ENCODE results near the gene SCMH1.

The SCMH1 gene

DNA sequence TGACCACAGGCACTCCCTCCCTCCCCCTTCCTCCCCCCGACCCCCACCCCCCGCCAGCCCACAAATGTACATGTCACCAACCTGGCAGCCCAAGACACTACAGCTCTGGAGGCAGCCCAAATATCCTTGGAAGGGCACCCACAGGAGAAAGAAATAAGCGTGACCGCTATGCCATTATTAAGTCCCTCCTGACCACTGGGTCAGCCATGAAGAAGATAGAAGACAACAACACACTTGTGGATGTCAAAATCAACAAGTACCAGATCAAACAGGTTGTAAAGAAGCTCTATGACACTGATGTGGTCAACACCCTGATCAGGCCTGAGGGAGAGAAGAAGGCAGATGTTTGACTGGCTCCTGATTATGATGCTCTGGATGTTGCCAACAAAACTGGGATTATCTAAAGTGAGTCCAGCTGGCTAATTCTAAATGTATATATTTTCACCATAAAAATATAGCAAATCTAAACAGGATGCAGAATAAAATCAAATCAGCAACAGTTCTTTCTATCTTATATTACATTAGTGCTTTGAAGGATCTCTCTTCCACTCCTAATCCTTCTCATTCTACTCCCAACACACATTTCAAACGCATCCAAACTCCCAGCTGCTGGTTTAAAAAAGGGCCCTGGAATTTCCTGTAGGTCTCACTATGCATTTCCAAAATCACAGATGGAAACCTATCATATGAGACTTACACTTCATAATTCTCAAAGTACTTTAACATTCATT, 143.2 kb downstream of the SCMH1 start:
- DNase-seq (ENCODE audit: low read depth, low spot score), result no peak

DNA sequence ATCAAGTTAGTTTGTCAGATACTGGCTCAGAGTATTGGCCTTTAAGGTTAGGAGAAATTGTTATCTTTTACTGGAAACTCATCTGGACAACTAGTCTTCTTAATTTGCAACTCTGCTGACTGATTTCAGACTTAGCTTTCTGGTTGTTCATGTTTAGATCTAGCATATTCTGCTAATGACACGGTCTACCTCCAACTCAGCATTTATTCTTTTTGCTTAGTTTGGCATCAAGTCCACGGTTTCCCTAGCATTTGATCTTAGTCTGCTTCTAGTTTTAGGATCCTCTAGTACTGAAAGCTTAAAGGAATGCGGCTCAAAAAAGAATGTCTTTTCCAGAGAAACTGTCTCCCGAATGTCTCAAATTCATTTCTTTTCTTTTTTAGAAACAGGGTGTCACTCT, 145.0 kb downstream of the SCMH1 start:
- DNase-seq (ENCODE audit: low read depth, low spot score), result no peak

DNA sequence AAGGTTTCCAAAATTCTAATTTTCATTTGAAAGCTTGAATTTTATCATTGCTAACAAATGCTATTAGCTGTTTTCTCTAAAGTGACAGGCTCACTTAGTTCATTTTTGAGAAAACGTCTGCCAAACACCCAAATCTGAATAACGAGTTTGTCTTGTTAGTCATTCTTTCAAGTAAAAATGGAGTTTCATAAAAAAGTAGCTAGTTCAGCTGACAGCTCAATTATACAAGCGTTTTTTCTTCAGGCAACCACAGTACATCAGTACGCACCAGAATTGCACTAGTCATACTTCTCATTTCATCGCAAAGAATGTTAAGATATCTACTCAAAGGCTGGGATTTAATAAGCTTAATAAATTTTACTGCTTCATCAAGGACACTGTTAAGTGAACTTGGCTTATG, 148.3 kb downstream of the SCMH1 start:
- no peak for DNase-seq (ENCODE audit: low read depth, low spot score)

DNA sequence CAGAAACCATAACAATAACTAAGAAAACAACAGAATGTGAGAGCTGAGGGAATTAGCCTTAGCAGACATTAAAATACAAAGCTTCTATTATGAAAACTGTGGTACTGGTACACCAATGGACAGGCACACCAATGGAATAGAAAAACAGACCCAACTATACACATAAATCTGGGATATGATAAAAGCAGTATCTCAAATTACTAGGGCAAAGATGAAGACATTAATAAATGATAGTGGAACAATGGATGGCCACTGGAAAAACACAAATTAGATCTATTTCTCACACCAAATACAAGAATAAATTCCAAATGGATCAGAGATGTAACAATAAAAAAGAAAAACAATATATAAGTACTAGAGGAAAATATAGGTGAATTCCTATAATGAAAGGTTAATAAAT, 155.2 kb downstream of the SCMH1 start:
- no peak for DNase-seq (ENCODE audit: low read depth, low spot score)

DNA sequence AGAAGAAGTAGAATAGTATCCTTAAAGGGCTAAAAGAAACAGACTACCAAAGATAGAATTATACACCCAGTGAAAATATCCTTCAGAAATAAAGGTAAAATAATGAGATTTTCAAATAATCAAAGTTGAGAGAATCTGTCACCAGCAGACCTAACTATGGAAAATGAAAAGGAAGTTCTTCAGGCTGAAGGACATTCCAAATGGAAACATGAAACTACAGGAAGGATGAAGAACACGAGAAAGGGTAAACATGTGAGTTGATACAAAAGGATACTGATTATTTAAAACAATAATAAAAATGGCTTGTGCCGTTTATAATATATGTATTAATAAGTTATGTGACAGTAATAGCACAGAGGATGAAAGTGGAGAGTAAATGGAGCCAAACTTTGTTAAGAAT, 163.5 kb downstream of the SCMH1 start:
- no peak for DNase-seq (ENCODE audit: low read depth, low spot score)

DNA sequence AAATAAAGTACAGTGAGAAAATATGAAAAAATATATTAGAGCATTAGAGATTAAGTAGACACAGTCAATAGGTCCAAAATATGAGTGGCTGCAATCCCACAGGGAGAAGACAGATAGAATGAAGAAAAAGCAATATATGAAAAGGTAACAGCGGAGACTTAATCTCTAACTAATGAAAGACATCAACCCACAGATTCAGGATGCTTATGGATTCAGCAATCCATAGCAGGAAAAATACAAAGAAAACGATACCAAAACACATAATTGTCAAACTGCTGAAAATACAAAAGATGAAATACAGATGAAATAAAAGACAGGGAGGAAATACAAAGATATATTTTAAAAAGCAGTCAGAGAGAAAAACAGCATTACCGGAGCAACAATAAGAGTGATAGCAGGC, 163.9 kb downstream of the SCMH1 start:
- no peak for DNase-seq (ENCODE audit: low read depth, low spot score)

DNA sequence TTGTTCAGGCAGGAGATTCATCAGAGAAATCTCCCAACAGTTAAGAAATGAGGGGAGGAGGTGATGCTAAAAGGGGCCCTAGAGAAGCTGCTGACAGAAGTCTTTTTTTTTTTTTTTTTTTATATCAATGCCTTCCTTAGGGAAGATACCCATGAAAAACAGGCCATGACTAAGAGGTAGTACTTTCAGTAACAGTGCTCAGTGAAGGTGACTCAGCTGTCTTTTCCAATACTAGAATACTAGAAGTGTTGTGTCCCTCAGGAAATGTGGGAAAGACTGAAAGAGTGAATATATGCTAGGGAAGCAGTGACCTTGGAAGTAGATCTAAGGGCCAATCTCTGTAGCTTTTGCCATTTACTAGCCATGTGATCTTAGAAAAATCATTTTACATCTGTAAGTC, 168.1 kb downstream of the SCMH1 start:
- DNase-seq (ENCODE audit: low read depth, low spot score), result no peak

DNA sequence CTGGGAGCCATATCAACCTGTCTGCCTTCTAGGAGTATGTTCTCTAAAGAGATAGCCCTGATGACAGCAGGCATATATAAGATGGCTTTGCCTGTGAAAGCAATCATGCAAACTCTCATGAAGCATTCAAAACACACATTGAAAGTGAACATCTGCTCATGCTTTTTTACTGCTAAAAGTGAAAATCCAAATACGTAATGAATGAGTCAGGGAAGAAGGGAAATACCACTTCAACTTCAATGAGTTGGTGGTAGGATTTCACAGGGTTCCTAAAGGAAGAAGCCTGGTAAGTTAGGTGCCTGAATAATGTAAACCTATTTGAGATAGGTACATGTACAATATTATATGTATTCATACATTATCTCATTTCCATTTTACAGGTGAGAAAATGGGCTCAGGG, 170.1 kb downstream of the SCMH1 start:
- DNase-seq (ENCODE audit: low read depth, low spot score), result no peak

DNA sequence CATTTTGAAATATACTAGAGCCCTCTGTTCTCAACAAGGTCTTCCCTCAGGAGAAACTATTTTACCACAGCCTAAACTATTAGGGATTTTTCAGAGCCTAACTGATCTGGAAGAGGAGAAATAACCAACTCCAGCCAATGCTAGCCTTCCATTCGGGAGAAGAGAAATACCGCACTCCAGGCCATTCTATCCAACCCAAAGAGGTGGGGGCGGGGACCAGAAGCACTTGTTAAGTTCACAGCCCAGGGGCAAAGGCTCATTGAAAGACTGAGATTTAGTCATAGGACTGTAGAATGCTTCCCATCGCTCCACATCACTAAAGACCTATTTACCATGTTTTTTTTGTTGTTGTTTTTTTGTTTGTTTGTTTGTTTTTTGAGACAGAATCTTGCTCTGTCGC, 185.2 kb downstream of the SCMH1 start:
- DNase-seq (ENCODE audit: low read depth, low spot score), result no peak

DNA sequence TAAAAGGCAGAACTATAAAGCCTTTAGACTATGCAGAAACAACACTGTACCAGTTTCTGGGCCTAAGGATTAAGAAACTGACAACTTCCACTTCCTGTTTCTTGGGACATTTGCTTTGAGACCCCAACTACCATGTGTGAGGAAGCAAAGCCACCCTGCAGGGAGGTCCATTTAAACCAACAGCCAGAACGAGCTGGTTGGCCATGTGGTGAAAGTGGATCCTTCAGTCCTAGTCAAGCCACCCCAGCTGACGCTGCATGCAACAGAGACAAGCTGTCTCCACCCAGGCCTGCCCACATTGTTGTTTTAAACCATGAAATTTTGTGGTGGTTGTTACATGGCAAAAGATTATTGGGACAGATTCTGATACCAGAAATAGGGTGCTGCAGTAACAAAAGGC, 188.8 kb downstream of the SCMH1 start:
- no peak for DNase-seq (ENCODE audit: low read depth, low spot score)

DNA sequence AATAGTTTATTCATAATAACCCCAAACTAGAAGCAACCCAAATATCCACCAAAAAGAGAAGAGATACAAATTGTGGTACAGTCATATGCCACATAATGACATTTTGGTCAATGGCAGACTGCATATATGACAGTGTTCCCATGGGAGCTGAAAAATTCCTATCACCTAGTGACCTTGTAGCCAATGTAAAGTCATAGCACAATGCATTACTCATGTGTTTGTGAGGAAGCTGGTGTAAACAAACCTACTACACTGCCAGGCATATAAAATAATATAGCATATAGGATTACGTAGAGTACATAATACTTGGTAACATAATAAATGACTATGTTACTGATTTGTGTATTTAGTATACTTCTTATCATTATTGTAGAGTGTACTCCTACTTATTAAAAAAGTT, 191.1 kb downstream of the SCMH1 start:
- DNase-seq (ENCODE audit: low read depth, low spot score), result no peak

DNA sequence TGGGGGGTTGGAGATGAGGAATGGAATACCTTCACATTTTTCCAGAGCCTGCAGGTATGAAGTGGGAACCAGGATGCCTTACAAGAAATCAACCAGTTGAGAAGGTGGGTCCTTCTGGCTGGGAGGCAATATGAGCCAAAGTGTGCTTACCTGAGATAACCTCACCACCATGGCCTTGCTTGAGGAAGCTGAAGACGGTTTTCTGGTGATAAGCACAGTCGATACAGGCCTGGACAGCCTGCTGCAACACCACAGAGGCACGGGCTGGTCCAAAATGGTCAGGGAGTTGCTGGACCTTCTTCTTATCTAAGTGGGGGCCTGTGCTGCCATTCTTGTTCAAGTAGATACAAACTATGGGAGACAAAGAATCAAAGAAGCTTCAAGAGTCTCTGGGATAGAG, 193.6 kb downstream of the SCMH1 start:
- DNase-seq (ENCODE audit: low read depth, low spot score), result no peak

DNA sequence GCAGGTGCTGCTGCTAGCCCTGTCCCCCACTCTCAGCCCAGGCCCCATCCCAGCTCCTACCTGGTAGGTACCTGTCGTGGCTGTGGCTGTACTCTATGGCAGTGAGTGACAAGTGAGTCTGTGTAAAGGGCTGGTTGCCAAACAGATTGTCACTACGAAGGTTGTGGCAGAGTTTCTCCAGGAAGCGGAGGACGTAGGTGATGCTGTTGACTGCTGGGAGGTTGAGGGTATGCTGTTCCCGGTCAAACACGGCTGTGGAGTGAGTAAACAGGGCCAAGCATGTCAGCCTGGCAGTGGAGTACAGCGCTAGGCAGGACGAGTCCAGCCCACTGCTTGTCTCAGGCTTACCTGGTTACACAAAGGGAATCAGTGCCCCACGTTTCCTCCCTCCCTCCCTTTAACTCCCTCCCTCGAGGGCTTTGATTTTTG, 195.7 kb downstream of the SCMH1 start:
- no peak for DNase-seq (ENCODE audit: low read depth, low spot score)

DNA sequence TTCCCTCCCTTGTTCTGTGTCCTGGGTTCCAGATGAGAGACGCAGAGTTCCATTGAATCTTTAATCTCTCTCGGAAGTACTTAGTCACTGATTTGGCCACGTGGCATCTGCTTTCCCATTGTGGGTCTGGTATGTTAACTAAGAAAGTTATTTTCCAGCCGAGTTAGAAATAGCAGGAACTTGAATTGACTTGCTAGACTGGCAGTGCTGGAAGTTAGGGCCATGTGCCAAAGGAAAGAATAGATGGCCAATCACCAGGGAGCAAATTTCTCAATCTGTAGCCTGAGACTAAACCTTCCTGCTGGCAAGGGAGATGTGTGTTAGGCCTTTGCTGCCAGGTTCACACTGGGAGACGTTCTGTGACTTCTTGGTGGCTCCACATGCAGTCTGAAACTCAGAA, 196.4 kb downstream of the SCMH1 start:
- peak; percentile 21 for DNase-seq (ENCODE audit: low read depth, low spot score)

DNA sequence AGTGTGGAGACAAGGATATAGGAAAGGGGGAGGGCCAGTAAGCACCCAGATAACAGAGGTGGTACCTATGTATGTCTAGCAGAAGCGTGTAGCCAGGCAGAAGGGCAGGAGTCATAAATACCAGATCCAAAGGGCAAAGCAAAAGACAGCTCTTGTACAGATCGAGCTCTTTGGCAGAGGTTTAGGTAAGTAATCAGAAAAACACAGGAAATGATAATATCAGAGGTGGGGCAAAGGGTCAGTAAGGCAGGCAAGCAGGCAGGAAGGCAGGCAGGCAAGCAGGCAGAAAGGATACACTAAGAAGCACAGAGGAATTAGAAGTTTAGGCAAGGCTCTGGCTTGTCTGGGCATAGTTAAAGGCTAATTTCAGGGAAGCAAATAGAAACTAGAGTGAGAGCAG, 197.9 kb downstream of the SCMH1 start:
- no peak for DNase-seq (ENCODE audit: low read depth, low spot score)

DNA sequence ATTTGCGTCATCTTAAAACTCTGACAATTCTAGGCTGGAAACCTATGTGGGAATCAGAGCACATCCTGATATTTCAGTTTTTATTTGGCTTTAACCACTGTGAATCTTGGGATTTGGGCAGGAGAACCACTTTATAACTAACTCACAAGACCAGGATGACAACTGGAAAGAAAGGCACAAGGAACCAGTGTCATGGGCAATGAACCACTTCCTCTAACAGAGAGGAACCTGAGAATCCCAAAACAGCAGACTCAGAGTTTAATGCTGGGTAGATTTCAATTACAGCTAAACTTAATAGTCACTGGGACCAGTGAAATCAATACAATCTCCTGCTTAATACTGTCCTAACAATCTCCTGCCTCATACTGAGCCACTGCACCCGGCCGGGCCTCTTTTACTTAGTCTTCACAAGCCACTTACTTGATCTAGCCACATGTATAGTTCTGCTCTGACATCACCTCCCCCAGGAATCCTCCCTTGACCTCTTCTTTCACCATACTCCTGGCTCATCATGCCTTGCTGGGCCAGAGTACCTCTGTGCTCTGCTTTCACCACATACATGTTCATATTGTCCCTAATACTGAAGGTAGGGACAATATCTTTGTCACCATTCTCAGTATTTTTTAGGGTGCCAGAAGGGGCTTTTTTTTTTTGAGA, 200.4 kb downstream of the SCMH1 start:
- no peak for DNase-seq (ENCODE audit: low read depth, low spot score)

DNA sequence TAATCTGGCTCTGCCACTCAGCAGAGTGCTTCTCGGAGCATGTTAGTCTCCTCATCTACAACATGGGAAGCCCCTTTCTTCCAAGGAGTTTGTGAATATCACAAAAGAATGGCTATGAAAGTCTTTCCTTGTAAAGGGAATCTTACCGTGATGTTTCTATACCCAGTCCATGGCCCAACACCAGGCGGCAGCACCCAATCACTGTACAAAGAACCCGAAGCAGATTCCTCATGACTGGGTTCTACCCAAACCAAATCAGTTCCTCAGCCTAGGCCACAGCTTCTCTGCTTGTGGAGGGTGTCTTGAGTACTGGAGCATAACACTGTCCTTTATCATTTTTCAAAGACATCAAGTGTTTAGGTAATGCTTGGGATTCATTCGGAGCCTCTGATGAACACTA, 204.0 kb downstream of the SCMH1 start:
- no peak for DNase-seq (ENCODE audit: low read depth, low spot score)

DNA sequence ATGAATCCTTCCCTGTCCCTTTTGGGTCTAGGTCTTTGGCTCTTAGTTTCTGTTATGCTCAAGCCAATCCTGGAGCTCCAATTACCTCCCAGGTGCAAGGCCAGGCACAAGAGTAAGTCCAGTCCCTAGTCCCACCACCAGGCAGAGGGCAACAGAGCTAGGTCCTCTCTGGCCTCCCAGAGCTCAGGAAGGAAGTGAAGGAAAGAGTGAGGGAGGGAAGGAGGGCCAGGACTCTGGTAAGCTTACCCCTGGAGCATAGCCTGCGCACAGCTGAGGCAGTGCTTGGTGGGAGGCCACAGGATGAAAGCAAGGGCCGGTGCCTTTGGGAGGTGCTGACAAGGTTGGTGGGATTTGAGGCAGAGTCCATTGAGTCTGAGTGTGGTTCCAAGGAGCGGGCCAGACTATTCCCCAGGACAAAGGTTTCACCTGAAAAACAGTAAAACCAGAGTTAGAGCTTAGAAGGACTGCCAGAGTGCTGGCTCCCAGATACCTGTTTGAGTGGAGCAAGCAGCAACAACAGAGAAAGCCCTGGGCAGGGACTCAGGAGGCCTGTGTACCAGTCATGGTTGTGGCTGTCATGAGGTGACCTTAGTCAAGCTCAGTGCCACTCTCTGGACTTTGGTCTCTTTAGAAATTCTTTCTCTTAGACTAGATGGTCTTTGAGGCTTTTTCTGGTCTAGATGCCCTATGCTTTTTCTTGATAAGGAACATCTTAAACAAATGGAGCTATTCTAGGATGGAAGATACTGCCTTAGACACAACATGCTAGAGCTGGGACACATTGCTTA, 204.8 kb downstream of the SCMH1 start:
- DNase-seq (ENCODE audit: low read depth, low spot score), result no peak

DNA sequence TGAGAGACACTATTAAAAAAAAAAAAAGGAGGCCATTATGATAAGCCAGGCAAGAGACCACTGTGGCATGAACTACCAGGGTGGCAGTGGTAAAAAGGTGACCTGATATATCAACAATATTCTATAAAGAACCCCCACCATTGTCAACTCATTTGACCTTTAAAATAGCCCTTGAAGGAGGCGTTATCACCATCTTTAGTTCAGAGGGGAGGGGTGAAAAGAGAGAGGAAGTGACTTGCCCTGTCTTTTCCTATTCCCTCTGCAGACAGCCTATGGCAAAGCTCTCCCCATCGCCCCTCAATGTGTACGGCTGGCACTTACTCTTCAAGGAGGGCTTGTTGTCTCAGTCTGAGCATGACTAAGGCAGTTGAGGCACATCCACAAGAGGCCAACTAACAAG, 208.8 kb downstream of the SCMH1 start:
- no peak for DNase-seq (ENCODE audit: low read depth, low spot score)

DNA sequence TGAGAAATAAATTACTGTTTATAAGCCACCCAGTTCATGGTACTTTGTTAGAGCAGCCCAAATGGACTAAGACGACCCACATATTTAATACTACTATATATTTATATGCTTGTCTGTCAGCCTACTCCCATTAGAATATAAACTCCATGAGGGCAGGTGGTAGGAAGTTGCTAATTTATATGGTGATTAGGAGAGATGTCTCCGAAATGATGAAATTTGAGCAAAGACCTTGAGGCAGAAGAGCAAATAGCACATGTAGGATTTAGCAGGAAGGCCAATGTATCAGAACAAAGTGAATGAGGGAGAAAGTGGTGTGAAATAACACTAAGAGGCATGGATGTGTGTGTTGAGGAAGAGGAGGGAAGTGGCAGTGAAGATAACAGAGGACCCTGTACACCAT, 210.0 kb downstream of the SCMH1 start:
- DNase-seq (ENCODE audit: low read depth, low spot score), result no peak

DNA sequence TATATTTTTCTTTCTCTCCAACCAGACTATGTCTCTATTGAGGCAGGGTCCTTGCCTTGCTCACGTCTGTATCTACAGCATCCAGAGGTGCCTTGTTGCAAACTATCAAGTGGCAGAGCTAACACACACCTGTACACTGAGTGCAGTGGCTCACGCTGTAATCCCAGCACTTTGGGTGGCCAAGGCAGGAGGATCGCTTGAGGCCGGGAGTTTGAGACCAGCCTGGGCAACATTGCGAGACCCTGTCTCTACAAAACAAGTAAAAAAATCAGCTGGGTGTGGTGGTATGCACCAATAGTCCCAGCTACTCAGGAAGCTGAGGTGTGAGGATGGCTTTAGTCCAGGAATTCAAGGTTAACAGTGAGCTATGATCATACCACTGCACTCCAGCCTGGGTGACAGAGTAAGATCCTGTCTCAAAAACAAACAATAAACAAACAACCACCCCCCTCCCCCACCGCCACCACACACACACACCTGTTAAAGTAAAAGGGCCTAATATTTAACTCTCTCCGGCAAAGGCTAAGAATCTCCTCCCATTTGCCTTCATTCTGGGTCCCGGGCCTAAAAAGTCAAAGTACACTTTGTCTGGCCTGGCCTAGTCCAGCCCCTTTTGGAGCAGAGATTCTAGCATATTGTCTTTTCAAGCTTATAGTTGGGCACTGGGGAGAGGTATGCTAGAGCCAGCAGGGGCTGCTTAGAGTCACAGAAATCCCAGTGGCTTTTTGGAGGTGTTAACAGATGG, 211.1 kb downstream of the SCMH1 start:
- no peak for DNase-seq (ENCODE audit: low read depth, low spot score)

DNA sequence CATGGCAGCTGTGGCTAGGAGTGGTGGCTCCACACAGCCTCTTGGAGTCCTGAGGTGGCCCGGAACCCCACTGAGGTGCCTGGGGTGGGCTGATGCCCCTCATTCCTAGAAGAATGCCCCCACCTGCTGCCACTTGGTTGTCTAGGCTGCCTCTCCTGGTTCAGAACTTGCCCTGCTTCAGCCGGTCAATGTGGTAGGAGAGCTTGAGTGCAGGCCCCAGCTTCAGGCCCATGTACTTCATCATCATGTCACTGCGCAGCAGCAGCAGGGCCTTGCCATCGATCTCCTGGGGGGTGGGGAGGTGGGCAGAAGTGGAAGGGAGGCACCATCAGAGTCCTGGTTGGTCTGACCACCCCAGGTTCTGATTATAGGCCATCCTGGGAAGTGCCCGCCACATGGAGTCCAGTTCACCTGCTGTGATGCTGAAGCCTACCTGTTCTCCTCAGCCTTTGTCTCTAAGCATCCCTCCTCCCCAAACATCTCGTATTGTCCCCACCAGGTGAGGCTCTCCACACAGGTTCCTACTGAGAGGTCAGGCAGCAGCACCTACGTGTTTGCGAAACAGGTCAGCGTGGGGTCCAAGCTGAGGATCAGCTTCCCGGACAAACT, 214.0 kb downstream of the SCMH1 start:
- DNase-seq (ENCODE audit: low read depth, low spot score), result no peak

Data from smooth muscle cell of the brain vasculature (primary cell).